NCI-H524 (cell line): ENCODE data around the gene OPCML.

Experiments
- DNase-seq, 2 experiments: peaks; one replicate each; lab custom pipeline; 2025; lab: John Stamatoyannopoulos, UW

The OPCML gene

DNA sequence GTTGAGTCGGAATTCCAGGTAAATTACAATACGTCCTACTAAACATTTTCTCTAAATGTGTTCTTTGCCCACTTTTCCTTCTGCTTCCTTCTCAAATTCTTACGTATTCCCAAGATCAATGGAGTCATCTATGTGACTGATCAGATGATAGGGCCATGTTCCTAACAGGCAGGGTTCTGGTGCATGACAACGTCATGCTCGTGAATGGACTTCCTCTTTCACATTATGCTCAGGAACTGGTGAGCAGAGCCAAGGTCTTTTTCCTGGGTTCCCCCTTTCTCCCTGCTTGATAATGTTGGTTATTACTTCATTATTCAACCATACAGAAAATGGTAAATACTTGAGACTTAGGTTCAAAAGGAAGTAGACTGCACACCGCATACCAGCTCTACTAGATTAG, 789.4 kb downstream of the OPCML start:
- no peak for DNase-seq

DNA sequence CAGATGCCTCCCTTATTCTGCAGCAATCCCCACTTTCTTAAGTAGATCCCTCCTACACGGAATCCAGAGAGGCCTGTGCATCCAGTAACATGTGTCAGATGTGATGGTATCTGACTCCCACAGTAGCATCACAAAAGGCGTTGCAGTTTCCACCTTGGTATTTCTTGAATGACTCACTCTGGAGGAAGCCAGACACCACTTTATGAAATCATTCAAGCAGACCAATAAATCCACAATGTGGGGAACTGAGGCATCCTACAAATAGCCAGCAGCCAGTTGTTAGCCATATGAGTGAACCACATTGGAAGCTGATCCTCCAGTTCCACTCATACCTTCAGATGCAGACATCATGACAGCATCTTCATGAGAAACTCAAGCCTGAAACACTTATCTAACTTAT, 798.1 kb downstream of the OPCML start:
- DNase-seq: no peak

DNA sequence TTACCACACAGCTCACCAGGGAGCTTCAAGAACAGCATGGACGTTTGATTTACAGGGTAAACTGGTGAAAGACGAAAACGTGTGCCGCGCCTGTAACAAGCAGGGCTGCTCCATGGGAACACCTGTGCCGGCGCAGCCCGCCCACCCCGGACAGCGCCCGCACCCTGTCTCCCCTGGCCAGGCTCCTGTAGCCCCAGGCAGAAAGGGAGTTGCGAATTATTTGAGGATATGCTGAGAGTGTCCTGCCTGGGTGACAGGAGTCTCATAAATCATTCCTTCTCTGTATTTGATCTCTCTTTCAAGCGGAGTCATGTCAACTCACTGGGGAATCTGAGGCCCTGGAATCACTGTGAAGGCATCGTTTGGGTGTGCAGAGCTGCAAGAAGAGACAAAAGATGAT, 804.3 kb downstream of the OPCML start:
- DNase-seq: no peak

DNA sequence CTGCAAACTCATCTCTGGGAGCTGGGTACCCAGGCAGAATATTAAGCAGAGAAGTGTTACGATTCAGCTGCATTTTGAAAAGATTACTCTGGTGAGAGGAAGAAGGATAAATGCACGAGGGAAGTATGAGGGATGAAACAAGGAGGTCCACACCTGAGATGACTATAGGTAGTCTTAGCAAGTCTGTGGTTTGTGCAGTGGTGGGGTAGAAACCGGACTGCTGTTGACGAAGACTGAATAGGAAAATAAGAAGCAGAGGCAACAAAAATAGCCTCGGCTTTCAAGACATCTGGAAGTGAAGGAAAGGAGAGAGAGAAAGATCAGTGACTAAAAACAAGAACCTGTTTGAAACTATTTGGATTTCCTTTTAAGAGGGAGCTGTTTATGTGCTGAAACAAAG, 810.8 kb downstream of the OPCML start:
- no peak for DNase-seq

DNA sequence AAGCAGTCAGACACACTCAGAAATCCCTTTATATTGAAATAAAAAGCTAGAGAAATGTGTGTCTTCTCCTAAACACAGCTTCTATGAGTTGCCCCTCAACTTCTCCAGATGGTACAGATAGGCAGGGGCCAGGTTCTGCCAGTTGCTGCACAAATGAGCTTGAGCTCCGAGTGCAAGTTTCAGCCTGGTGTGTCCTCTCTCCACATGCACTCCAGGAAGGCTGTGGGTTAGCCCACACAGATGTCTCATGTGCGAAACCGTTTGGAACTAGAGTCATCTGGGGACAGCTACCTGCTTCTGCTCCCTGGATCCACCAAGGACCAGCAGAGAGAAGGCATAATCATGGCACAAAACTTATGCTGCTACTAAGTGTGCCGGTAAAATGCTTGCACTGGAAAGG, 812.6 kb downstream of the OPCML start:
- DNase-seq: no peak

DNA sequence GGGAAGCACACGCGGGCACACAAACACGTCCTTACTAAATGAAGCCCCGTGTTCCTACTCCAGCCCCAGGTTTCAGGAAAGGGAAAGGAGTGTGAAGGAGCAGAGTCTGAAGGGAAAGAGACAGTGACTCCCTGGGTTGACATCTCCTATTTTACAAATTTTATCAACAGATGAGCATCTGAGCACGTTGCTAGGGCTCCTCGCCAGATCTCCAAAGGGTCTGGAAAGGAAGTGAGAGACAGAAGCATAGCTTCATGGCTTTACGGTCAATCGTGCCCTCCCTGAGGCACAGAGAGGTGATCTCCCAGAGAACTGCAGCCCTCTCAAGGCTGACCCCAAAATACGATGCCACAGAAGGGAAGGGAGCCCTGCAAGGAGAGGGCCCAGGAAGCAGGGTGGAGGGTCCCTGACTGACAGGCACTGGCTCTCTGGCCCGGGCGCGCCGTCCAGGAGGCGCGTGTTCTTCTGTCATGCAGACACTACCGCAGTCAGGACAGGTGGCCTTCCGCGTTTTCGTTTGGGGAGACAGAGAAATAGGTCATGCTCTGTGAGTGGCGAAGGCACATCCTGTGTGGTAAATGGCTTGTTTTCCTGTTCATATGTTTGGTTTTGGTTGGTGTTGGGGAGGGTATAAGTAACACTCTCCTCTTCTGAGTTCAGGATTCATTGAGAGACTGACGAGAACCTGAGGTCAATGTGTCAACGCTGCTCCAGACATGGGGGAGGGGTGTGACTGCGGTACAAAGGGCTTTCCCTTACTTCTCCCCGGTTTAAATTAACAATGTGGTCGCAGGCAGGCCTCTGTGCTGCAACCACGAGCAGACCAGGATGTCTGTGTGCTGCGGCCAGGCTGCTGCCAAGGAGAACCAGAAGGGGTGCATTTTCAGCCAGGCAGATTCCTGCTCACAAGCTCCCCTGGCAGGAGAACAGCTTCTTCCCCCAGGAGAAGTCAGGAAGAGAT, 813.3 kb downstream of the OPCML start:
- DNase-seq: no peak

DNA sequence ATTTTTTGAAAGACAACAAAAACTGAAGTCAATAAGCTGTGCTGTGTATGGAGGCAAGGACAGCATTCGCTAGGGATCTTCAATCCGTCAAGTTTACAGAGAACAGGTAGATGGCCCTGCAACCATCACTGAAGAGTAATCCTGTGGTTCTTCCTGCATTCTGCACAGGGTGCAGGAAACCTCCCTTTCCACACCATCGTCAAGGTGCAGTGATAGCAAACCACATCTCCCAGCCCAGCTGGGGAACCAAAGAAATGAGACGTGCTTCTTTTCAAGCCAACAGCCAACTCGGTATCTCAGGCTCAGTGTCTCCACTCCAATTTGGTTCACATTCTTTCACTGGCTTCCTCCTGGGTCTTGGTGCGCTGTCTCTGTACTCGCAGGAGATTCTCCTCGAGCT, 814.5 kb downstream of the OPCML start:
- DNase-seq: no peak

DNA sequence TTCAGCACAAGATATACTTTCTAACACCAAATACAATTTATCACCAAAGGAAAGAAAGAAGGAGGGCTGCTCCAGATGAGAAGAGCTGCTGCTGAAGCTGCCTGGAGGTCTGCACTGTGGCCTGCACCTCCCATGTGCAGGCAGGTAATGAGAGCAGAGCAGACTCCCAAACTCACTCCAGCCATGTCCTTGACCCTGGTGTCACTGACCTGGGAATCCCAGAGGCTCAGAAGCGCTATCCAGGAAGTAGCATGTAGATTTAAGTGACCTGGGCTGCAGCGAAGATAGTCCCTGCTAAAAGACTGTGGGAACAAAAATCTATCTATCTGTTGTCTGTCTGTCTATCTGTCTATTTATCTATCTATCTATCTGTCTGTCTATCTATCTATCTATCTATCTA, 816.3 kb downstream of the OPCML start:
- DNase-seq: no peak

DNA sequence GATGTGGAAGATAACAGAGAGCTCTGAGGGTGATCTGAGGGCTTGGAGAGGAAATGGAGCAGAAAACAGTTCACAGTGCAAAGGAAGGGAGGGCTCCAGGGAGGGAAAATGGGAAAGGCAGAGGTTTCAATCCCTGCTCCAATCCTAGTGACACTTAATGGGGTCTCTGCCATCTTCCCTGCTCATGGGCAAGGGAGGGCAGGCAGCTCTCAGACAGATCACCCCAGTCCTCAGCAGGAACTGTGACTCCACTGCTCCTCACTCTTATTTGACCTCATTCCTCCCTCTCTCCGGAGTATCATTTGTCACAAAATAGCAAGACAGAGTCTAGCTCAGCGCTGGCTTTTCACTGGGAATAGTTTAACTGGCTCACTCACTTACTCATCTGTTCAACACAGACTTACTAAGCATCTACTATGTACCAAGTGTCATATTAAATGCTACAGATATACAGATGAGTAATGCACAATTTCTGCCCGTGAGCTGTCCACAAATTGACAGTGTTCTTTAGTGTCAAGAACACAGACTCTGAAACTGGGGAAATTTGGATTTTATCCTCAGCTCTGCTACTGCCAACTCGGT, 817.4 kb downstream of the OPCML start:
- DNase-seq: no peak

DNA sequence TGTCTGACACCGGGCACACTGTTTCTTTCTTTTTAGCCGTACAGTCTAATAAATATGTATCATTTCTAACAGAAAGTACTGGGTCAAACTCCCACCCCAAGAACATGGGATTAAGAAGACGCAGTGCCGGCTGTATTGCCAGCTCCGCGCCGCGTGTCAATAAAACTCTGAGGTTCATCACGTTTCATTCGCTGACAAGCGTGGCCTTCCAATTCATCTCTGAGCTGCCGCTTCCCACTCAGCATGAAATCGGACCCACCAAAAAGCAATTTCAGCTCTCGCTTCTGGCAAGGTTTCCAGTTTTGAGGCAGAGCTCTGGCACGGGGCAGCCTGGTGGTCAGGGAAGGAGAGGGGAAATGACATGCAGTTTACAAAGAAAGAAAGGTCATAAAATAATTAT, 819.8 kb downstream of the OPCML start:
- no peak for DNase-seq

DNA sequence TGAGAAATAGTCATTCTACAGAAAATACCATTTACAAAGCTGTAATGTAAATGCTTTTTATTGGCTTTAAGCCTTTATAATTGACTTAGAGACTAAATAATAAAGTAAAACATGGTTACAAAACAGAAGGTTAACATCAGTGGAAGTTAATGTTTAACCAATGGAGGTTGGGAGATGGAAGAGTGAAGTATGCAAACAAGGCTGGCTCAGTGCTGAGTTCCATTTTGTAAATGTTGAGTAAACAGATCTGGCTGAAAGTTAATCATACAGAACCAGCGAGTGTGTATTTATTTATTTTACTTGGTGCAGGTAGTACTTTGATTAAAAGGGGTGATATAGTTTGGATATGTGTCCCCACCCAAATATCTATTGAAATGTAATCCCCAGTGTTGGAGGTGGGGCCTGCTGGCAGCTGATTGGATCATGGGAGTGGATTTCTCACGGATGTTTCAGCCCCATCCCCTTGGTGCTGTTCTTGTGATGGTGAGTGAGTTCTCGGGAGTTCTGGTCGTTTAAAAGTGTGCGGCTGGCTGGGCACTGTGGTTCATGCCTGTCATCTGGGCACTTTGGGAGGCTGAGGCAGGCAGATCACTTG, 827.4 kb downstream of the OPCML start:
- no peak for DNase-seq

DNA sequence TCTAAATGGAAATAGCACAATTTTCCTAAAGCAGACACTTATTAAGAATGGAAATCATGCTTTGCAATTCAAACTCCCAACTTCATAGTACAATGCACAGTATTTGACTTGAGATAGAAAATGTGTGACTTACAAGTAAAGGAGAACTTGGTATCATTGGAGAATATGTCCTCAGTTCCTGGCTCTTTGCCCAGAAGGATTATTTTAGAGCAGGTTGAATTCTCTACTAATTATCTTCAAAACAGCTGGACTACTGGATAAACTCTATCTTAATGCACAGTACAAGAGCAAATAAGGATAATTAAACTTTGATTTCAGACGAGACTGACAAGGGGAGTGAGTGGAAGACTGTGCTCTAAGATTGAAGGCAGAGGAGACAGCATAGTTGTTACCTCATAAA, 839.4 kb downstream of the OPCML start:
- peak; percentile 82 to 94 for DNase-seq

DNA sequence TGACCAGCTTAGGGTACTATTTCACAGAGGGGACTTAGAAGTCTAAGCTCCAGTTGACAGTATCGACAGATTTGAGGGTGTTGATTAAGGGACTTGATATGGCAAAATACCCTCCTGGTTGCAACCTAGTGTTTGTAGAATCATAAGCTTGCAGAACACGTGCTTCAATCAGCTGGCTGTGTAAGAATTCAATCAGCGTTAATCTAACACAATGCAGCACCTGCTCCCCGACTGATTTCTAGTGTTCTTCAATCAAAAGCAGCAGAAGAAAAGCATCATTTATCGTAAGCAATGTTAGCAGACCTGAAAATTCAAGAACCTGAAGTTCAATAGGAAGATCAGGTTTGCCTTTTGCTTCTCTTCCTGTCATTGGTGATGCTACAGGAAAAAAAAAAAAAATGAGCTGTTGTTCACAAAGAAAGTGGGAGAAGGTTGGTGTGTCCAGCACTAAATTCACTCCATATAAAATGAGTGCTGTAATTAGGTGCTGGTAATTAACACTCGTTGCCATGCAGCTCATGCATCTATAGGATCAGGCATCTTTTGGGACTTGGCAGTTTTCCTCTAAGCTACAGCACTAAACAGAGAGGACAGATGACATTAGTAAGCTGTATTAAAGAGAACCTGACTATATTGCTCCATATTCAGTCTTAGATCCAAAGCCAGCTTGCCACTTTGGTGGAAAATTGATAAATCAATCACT, 840.3 kb downstream of the OPCML start:
- peak; percentile 11 to 34 for DNase-seq

DNA sequence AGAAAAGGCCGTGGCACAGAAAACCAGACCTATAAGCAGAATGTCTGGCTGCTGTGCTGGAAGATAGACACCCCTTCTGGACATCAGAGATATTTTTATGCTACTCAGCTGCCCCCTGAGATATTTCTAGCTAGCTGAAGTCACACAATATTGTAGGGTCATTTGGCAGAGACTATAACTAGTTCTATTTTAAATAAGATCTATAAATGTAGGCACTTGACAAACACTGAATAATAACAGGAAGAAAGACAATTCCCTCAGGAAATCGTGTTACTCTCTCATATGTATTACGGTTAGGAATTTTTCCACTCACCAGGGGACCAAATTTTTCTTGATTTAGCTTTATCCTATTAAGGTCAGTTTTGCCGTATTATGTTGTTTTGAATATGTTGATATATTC, 845.4 kb downstream of the OPCML start:
- no peak for DNase-seq

DNA sequence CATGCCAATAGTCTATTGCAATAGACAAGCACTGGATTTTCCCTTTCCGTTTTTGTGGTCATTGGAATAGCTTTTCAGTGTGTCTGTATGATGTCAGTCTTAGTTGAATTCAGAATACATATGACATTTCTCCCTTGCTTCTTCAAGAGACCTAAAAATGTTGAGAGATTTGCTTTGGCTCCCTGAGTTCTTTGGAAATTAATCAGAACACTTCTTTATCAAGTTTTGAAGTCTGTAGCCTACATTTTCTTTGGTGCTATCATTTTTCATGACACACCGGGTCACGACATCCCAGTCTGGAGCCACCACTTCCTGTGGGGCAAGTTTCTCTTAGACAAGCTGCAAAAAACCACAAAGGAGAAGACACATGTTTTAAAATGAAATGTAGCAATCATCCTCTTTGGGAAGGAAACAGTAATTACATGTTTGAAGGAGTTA, 847.1 kb downstream of the OPCML start:
- no peak for DNase-seq

DNA sequence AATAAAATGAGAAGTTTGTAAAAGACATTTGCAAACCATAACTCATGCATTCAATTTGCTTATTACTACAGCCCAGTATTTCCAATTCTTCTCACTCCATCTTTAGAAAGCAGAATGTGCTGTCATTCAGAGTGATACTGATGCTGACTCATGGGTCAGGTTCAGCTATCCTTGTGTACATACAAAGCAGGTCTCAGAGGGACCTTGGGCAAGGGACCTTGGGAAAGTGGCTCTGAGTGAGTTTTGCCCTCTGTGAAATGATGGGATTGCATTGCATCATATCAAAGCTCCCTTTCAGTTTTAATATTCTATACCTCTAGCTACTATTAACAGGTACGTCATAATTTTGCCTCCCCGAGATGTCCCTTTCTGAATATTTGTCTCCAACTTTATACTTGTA, 848.7 kb downstream of the OPCML start:
- no peak for DNase-seq

DNA sequence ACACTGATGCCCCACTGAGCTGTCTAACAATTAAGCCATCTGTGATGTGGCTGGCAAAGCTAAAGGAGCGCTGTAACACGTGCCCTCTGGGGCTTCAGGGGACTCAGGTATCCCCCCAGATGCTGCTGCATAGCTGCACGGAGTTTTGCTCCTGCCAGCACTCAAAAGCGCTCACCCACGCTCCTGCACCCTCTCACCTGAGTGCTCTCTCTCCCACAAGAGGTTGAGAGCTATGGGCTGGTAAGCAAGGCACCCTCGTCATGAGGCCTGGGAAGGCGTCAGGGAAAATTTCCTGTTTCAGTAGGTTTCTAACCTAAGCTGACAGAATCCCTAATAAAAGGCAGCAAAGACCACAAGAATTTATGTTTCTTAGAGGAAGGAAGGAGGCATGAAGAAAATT, 850.3 kb downstream of the OPCML start:
- DNase-seq: peak in 1 of 2 experiments; percentile 16

DNA sequence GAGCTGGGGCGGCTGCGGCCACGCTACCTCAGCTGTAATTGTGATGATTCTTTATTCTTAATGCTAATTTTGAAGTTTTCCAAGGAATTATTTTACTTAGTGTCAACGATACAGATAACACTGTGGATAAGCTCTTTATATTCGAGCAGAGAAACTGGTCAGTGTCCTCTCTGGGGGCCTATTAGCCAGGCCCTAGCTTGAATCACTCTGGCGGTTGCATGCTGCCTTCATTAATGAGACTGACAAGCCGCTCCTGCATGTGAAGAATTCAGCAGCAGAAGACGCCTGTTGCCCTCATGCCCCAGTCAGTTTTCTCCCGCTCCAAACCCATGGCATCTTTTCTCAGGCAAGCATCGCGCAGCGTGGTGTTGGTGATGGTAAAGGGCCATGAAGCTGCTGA, 851.7 kb downstream of the OPCML start:
- DNase-seq: no peak

DNA sequence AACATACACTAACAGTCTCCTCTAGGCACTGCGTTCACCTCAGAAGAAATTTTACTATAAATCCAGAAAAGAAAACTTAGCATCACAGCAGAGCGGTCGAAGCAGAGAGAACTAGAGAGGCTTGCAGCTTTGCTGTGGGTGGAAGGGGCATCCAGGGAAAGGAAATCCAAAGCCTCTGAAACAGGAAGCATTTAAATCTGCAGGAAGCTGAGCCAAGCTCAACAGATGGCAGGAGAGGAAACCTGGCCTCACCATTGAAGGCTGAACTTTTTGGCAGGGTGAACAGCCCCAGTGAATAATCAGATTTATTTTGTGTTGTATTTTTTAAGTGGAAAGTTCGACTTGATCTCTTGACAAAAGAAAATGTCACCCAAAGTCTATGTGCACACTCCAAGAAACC, 858.1 kb downstream of the OPCML start:
- peak; percentile 25 to 58 for DNase-seq

DNA sequence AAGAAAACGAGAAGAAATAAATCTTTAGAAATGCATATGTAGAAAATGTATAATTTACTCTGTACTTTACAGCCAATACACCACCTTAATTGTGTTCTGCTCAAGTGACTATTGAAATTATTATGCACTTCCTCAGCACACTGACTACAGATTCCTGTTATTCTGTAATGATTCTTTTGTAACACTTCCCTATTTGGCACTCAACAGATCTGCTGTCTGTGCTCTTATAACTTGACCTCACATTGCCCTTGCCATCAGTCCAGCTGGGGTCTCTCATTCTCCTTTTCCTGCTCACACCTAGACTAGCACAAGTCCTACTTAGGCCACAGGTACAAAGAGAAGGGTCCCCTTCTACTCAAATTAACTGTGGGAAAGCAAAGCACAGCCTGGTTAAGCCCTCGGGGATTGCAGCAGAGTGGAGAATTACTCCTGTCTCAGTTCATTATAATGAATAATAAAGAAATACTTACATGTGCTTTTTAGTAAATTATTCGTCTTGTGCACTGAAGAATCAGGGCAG, 860.4 kb downstream of the OPCML start:
- DNase-seq: peak in 1 of 2 experiments; percentile 26

DNA sequence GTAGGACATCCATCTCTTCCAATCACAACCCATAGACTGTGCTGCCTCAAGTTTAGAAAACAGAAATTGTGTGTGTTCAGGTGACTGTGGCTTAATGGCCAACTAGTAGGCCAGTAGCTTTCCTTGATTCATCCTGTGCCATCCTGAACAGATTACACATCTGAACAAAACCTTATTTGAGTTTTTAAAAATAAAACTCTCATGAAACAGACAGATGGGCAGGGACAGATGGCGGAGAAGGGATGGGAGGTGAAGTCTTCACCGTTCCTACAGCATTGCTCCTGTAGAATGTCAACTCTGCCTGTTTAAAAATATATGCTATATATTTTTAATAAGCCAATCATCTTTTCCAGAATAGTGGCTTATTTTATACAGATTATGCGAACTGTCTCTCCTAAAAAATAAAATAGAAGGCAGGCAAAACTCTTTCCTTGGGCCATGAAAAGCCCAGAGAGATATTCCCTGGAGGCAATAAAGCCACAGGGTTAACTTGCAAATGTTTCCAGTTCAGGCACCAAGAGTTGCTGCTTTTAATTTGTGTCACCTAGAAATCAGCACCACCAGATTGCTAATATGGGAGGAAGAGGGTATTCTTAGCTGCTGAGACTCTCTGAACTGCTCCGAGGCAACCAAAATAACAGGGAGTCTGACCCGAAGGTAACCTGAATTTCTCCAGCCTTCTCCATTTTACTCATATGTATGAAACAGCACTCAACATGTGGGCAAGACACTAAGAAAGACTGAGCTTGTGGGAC, 861.2 kb downstream of the OPCML start:
- DNase-seq: peak; percentile 62 to 82

DNA sequence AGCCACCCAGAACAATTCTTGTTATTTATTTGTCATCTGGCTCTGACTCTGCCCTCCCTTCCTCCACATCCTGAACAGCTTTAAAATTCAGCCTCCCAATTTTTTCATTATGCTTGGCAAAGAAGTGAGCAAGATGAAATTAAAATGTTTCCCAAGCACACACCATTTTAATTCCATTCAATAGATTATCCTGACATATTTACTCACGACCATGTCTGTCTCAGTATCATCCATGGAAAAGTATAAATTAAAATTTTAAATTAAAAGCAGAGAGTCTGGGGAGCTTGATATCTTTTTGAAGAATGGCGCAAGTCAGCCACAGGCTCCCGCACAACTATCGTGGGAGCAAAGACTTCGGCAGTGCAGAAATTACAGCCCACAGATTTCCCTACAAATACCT, 862.4 kb downstream of the OPCML start:
- no peak for DNase-seq
